Smooth muscle cell (in vitro differentiated cells): ENCODE data around the gene UGT2B11. TPM values are rescaled to one million over a fixed set of nuclear protein-coding genes. Genes with fewer than 3 reads are reported as not detected.
"Not testable (repeated sequence)": the region's sequence is repeated elsewhere in the genome, so short reads cannot be mapped to it uniquely, and the experiment has no call there.

Experiments used
- DNase-seq: peaks from one replicate; lab custom pipeline; 2025; ENCODE audit not compliant: unreplicated experiment; lab: John Stamatoyannopoulos, UW
- H2AFZ ChIP-seq: fragments of 200-600 bp; sonication (generic); 2 replicates; pipeline ENCODE4 v1.6.0; 2016; ENCODE audit warnings: antibody characterized with exemption, low read depth, mild to moderate bottlenecking
- H3F3A ChIP-seq: fragments of 200-600 bp; sonication (generic); 2 replicates; pipeline ENCODE4 v1.6.0; 2017; ENCODE audit warnings: antibody characterized with exemption, low read depth
- H3K27ac ChIP-seq: fragments of 200-600 bp; sonication (generic); 2 replicates; pipeline ENCODE4 v1.5.1; 2016; ENCODE audit warnings: low read depth, mild to moderate bottlenecking
- H3K27me3 ChIP-seq: fragments of 200-600 bp; sonication (generic); 2 replicates; pipeline ENCODE4 v1.6.1; 2016; ENCODE audit warnings: low read depth, mild to moderate bottlenecking
- H3K36me3 ChIP-seq: fragments of 200-600 bp; sonication (generic); 2 replicates; pipeline ENCODE4 v1.5.1; 2016; ENCODE audit warnings: low read depth
- H3K4me1 ChIP-seq: fragments of 200-600 bp; sonication (generic); 2 replicates; pipeline ENCODE4 v1.5.1; 2016; ENCODE audit warnings: low read depth
- H3K4me2 ChIP-seq: fragments of 200-600 bp; sonication (generic); 2 replicates; pipeline ENCODE4 v1.6.0; 2016; ENCODE audit warnings: mild to moderate bottlenecking
- H3K4me3 ChIP-seq: fragments of 200-600 bp; sonication (generic); 2 replicates; pipeline ENCODE4 v1.5.1; 2016; ENCODE audit warnings: mild to moderate bottlenecking
- H3K79me2 ChIP-seq: fragments of 200-600 bp; sonication (generic); 2 replicates; pipeline ENCODE4 v1.6.0; 2016; ENCODE audit warnings: low read depth, mild to moderate bottlenecking
- H3K9ac ChIP-seq: fragments of 200-600 bp; sonication (generic); 2 replicates; pipeline ENCODE4 v1.6.0; 2016; ENCODE audit warnings: low read depth
- H3K9me3 ChIP-seq: fragments of 200-600 bp; sonication (generic); replicated peaks from 2 replicates; pipeline ENCODE4 v1.5.1; 2016; ENCODE audit warnings: low read depth
- H4K20me1 ChIP-seq: fragments of 200-600 bp; sonication (generic); 2 replicates; pipeline ENCODE4 v1.6.0; 2016; ENCODE audit warnings: low read depth
- WGBS: methylation state at CpG from one replicate; pipeline ENCODE4 v1.1.7; 2016; ENCODE audit warnings: low lambda C conversion rate; 5-methylcytosine and 5-hydroxymethylcytosine counted together
- polyA plus RNA-seq: library from polyadenylated mRNA; unstranded; fragments of >200 nt; fragmentation: Nextera tagmentation; extraction: Ambion mirVana; gene quantifications from 2 replicates; pipeline ENCODE4 v1.2.1, GENCODE V29; 2016
- total RNA-seq: library from RNA; depleted of rRNA; stranded (reverse); fragments of >200 nt; gene quantifications from 2 replicates; pipeline ENCODE4 v1.2.3, GENCODE V29; 2014
- TF ChIP-seq, protein P1 (sequence below): fragments of 200-600 bp; sonication (generic); IDR thresholded peaks from 2 replicates; pipeline ENCODE4 v1.5.1; 2017; ENCODE audit warnings: borderline replicate concordance, mild to moderate bottlenecking, antibody characterized with exemption; ENCODE audit not compliant: insufficient read depth, poor library complexity, severe bottlenecking

Gene UGT2B11
- total and polyA plus RNA-seq, 2 experiments from 2014 or later = not detected

DNA sequence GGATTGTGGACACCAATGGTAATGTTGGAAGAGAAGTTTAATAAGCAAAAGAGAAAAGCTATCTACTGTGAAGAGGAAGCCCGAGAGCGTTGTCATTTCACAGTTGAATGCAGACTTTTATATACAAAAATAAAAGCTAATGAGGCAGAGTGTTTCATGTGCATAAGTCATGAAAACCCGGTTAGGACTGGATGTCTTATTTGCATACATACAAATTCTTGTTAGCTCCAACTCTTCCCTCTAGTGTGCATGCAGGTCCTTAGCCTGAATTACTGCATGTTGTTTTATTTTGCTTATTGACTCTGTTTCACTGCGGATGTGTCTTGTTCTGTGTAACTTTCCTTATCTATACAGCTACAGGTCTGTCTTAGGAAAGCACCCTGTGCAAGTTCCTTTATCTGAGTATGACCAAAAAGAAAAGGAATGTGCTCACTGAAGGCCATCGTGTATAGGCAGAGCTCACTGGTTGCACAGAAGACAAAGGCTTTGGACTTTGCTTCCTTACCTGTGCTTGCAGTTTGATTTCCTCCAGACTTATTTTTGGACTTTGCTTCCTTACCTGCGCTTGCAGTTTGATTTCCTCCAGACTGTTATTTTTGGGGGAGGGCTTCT, 25.1 kb upstream of the UGT2B11 start:
- TF ChIP-seq, protein P1, sequence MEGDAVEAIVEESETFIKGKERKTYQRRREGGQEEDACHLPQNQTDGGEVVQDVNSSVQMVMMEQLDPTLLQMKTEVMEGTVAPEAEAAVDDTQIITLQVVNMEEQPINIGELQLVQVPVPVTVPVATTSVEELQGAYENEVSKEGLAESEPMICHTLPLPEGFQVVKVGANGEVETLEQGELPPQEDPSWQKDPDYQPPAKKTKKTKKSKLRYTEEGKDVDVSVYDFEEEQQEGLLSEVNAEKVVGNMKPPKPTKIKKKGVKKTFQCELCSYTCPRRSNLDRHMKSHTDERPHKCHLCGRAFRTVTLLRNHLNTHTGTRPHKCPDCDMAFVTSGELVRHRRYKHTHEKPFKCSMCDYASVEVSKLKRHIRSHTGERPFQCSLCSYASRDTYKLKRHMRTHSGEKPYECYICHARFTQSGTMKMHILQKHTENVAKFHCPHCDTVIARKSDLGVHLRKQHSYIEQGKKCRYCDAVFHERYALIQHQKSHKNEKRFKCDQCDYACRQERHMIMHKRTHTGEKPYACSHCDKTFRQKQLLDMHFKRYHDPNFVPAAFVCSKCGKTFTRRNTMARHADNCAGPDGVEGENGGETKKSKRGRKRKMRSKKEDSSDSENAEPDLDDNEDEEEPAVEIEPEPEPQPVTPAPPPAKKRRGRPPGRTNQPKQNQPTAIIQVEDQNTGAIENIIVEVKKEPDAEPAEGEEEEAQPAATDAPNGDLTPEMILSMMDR = no peak
- Histone ChIP-seq H3K4me2 (no peak overlapping the region), H3K9ac (no peak overlapping the region), H3K27me3 (no peaks in the 10 kb centered on the region), H4K20me1 (no peaks in the 10 kb centered on the region), H3K27ac (no peak overlapping the region), H3K36me3 (no peaks in the 10 kb centered on the region), H3K4me1 (no peaks in the 10 kb centered on the region), H3K9me3 (no peaks in the 10 kb centered on the region), H3K79me2 (no peaks in the 10 kb centered on the region), H3K4me3 (no peak overlapping the region), H2AFZ (no peak overlapping the region), H3F3A (no peaks in the 10 kb centered on the region)
- DNase-seq = no peak
- WGBS = 73% methylated on average over 6 of the region's 6 CpGs

DNA sequence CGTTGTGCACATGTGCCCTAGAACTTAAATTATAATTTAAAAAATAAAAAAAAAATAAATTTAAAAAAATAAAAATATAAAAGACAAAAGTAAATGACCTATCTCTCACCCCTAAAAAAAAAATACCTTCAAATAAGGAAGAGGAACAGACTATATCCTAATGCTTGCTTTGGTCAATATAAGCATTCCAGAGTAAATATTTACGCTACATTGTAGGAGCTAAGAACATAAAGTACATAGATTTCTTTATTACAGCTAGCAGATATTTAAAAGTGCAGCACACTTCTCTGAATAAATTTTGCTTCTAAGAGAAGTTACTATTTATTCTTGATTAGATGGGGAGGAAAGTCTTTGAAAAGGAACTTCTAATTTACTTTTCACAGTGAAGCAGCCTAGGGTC, 24.5 kb upstream of the UGT2B11 start:
- TF ChIP-seq, protein P1 = no peak
- Histone ChIP-seq H3K79me2 (no peaks in the 10 kb centered on the region), H3K9ac (no peak overlapping the region), H3K4me2 (no peak overlapping the region), H2AFZ (no peak overlapping the region), H3K27ac (no peak overlapping the region), H4K20me1 (no peaks in the 10 kb centered on the region), H3K36me3 (no peaks in the 10 kb centered on the region), H3K4me1 (no peaks in the 10 kb centered on the region), H3K9me3 (no peaks in the 10 kb centered on the region), H3K27me3 (no peaks in the 10 kb centered on the region), H3F3A (no peaks in the 10 kb centered on the region), H3K4me3 (no peak overlapping the region)
- 97% methylated on average over 2 of the region's 2 CpGs for WGBS
- no peak for DNase-seq

DNA sequence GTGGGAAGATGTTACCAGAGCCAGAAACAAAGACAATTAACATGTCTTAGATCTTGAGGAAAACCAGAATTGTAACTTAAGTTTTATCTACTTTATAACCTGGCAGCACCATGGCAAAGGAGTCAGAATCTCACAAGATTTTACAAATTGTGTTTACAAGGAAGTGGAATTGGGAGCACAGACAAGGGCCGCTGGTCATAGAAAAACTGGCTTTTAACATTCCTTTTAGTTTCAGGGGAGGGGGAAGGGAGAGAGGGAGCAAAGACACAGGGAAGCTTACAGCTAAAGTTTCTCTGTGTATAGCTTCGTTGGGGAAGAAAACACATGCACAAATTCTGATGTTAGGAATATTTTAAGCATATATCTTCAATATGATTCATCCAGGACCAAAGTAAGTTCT, 10.3 kb upstream of the UGT2B11 start:
- Histone ChIP-seq H3K4me2 (peak overlapping the region; percentile 30), H2AFZ (peak overlapping the region; percentile 84), H3K36me3 (no peaks in the 10 kb centered on the region), H3K9ac (no peak overlapping the region), H3K9me3 (no peaks in the 10 kb centered on the region), H3K27me3 (no peaks in the 10 kb centered on the region), H3K27ac (no peak overlapping the region), H3K4me1 (peaks cover 6% of the 10 kb centered on the region), H3K4me3 (no peak overlapping the region), H3K79me2 (no peaks in the 10 kb centered on the region), H4K20me1 (no peaks in the 10 kb centered on the region), H3F3A (no peaks in the 10 kb centered on the region)
- TF ChIP-seq, protein P1 = no peak
- 4% methylated on average over 2 of the region's 2 CpGs for WGBS
- no peak for DNase-seq

DNA sequence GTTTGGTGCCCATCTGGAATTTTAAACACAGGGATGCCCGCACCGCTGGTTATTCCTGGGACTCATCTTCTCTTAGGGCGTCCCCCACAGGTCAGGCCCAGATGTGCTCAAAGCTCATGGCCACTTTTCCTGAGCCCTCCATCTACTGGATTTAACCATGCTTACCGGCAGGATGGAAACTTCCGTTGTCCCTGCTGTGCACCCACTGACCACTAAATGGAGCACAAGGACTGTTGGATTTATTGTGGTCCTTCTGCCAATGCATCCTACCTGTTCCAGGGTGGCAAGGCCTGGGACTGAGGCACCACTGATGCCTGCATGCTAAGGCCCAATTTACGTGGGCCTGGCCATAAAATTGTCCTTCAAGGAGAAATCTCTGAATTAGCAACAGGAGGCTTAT, 8.7 kb upstream of the UGT2B11 start:
- not testable (repeated sequence) for H3K4me3 ChIP-seq, H2AFZ ChIP-seq, H3K9ac ChIP-seq, DNase-seq, H3K36me3 ChIP-seq, H4K20me1 ChIP-seq, H3K27ac ChIP-seq, H3K4me2 ChIP-seq, H3K27me3 ChIP-seq, H3K9me3 ChIP-seq, H3K79me2 ChIP-seq, H3K4me1 ChIP-seq, H3F3A ChIP-seq
- 96% methylated on average over 6 of the region's 6 CpGs for WGBS

- not testable (repeated sequence) for H3F3A ChIP-seq, H3K9ac ChIP-seq, H3K36me3 ChIP-seq, H4K20me1 ChIP-seq, H3K27ac ChIP-seq, H3K4me3 ChIP-seq, H3K27me3 ChIP-seq, DNase-seq, H3K9me3 ChIP-seq, H3K79me2 ChIP-seq, H3K4me1 ChIP-seq, H3K4me2 ChIP-seq, H2AFZ ChIP-seq
- 89% methylated on average over 2 of the region's 2 CpGs for WGBS
These were observed 3.9 kb upstream of the UGT2B11 start for GRCh38 chr4:69218491-69218890.
